ENCODE measurements around the gene ADA.

The ADA gene

GRCh38 chr20:44641325-44641724, 10.2 kb downstream of the ADA start:
- DNase-seq (ENCODE audit: low read depth in 1 of 2, low spot score in 1 of 2) = peak; percentile 77 to 79
- Histone ChIP-seq H3K27ac (replicated peaks) (peak overlapping the region; percentile 88), H3K27me3 (ENCODE audit: insufficient read depth, poor library complexity, severe bottlenecking) (no peaks in the 10 kb centered on the region), H3K4me3 (replicated peaks; ENCODE audit: insufficient read depth, low read length) (no peak overlapping the region)
- TF ChIP-seq CTCF (IDR thresholded peaks at IDR 0.05; ENCODE audit: insufficient read depth, low read length) = no peak
- TF ChIP-seq REST (IDR thresholded peaks at IDR 0.05; ENCODE audit: insufficient replicate concordance, low read depth) = no peak
- TF ChIP-seq SPI1 (IDR thresholded peaks at IDR 0.05; ENCODE audit: borderline replicate concordance, low read depth) = peak; percentile 28; the same call in 1 of the 2 replicates
- TF ChIP-seq POLR2AphosphoS5 (IDR thresholded peaks at IDR 0.05; ENCODE audit: low read depth) = no peak
- TF ChIP-seq GABPA (IDR thresholded peaks at IDR 0.05; ENCODE audit: low read depth) = no peak

- no peaks in the 10 kb centered on the region for H3K27me3 ChIP-seq (ENCODE audit: insufficient read depth, poor library complexity, severe bottlenecking)
- H3K4me3 ChIP-seq (replicated peaks; ENCODE audit: insufficient read depth, low read length) = no peak overlapping the region
- DNase-seq (ENCODE audit: low read depth in 1 of 2, low spot score in 1 of 2) = no peak
- no peak for TF ChIP-seq GABPA (IDR thresholded peaks at IDR 0.05; ENCODE audit: low read depth)
- TF ChIP-seq SPI1 (IDR thresholded peaks at IDR 0.05; ENCODE audit: borderline replicate concordance, low read depth) = no peak
- no peak for TF ChIP-seq REST (IDR thresholded peaks at IDR 0.05; ENCODE audit: insufficient replicate concordance, low read depth)
- TF ChIP-seq CTCF (IDR thresholded peaks at IDR 0.05; ENCODE audit: insufficient read depth, low read length) = no peak
- TF ChIP-seq POLR2AphosphoS5 (IDR thresholded peaks at IDR 0.05; ENCODE audit: low read depth) = no peak
- H3K27ac ChIP-seq (replicated peaks) = peak overlapping the region; percentile 88
Observed at GRCh38 chr20:44640522-44640921, 11.0 kb downstream of the ADA start.

- no peak overlapping the region for H3K4me3 ChIP-seq (replicated peaks; ENCODE audit: insufficient read depth, low read length)
- no peak for DNase-seq (ENCODE audit: low read depth in 1 of 2, low spot score in 1 of 2)
- TF ChIP-seq REST (IDR thresholded peaks at IDR 0.05; ENCODE audit: insufficient replicate concordance, low read depth) (no peak), GABPA (IDR thresholded peaks at IDR 0.05; ENCODE audit: low read depth) (no peak), POLR2AphosphoS5 (IDR thresholded peaks at IDR 0.05; ENCODE audit: low read depth) (no peak), CTCF (IDR thresholded peaks at IDR 0.05; ENCODE audit: insufficient read depth, low read length) (no peak), SPI1 (IDR thresholded peaks at IDR 0.05; ENCODE audit: borderline replicate concordance, low read depth) (no peak)
- no peak overlapping the region for H3K27ac ChIP-seq (replicated peaks)
- H3K27me3 ChIP-seq (ENCODE audit: insufficient read depth, poor library complexity, severe bottlenecking) = no peaks in the 10 kb centered on the region
Observed at GRCh38 chr20:44637522-44638372, 13.8 kb downstream of the ADA start.
